Measurements from ENCODE around the gene FUT9.

DNA sequence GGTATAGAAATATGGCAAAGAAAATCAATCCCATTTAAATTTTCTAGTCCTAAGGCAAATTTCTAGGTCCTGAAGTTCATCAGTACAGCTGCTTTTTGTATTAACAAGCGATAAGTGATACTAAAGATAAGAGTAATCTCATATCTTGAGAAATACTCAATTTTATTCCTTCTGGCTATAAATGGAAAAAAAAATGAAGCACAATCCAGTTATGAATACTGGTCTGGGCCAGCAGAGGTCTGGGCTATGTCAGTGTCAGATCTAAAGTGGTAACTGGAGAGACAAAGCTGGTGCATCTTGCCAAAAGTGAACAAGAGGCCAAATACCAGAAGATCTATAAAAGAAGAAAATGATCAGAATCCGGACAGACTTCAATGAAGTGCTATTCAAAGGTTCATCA, 126.4 kb downstream of the FUT9 start:
- TF ChIP-seq SP1 (IDR thresholded peaks at IDR 0.05) (no peak), FOXM1 (IDR thresholded peaks at IDR 0.05; ENCODE audit: borderline replicate concordance) (no peak), FOXA1 (IDR thresholded peaks at IDR 0.05) (no peak), FOXK2 (IDR thresholded peaks at IDR 0.05) (no peak), ZNF384 (IDR thresholded peaks at IDR 0.05) (no peak), ARNT (IDR thresholded peaks at IDR 0.05) (no peak), LEF1 (IDR thresholded peaks at IDR 0.05; ENCODE audit: borderline replicate concordance) (no peak), BHLHE40 (IDR thresholded peaks at IDR 0.05; ENCODE audit: borderline replicate concordance) (no peak), TARDBP (IDR thresholded peaks at IDR 0.05) (no peak)
